A673 (cell line): ENCODE data around the gene CCNY. TPM values are rescaled to one million over a fixed set of nuclear protein-coding genes. Genes with fewer than 3 reads are reported as not detected.

Source experiments
- BruUV-seq: library from RNA; stranded (reverse); fragments of 400-500 nt; replicated peaks from 2 replicates; lab custom pipeline; 2021; lab: Mats Ljungman, UMichigan
- CTCF ChIA-PET: fragments of 300-600 bp; sonication (Branson Sonifier 250); formaldehyde crosslinking; loops from one replicate; lab custom pipeline; 2022; ENCODE audit warnings: antibody characterized with exemption; lab: Charles Lee
- POLR2A ChIA-PET: fragments of 300-600 bp; sonication (Branson Sonifier 250); formaldehyde crosslinking; loops from one replicate; lab custom pipeline; 2022; ENCODE audit warnings: antibody characterized with exemption; ENCODE audit not compliant: low non-redundant PET; lab: Charles Lee
- DNase-seq: peaks from one replicate; pipeline ENCODE4 v3.0.0-alpha.2; 2015; ENCODE audit warnings: low spot score
- H3K27ac ChIP-seq: fragments of 200-600 bp; sonication (generic); 2 replicates; pipeline ENCODE4 v1.5.1; 2016; ENCODE audit warnings: mixed run types, low read depth, mild to moderate bottlenecking, mixed read lengths, antibody characterized with exemption, low read length; ENCODE audit not compliant: poor library complexity, severe bottlenecking
- H3K27me3 ChIP-seq: fragments of 200-600 bp; sonication (generic); replicated peaks from 2 replicates; pipeline ENCODE4 v1.6.1; 2017; ENCODE audit warnings: mixed run types, low read depth, mild to moderate bottlenecking, mixed read lengths, antibody characterized with exemption, low read length; ENCODE audit not compliant: insufficient read depth, poor library complexity
- H3K36me3 ChIP-seq: fragments of 200-600 bp; sonication (generic); 2 replicates; pipeline ENCODE4 v1.6.1; 2016; ENCODE audit warnings: mixed run types, mild to moderate bottlenecking, mixed read lengths, antibody characterized with exemption, low read length; ENCODE audit not compliant: insufficient read depth, poor library complexity, severe bottlenecking
- H3K4me1 ChIP-seq: fragments of 200-600 bp; sonication (generic); 2 replicates; pipeline ENCODE4 v1.6.1; 2017; ENCODE audit warnings: mixed run types, mild to moderate bottlenecking, mixed read lengths, antibody characterized with exemption, low read length; ENCODE audit not compliant: insufficient read depth, poor library complexity, severe bottlenecking
- H3K4me3 ChIP-seq: fragments of 200-600 bp; sonication (generic); 2 replicates; pipeline ENCODE4 v1.5.1; 2016; ENCODE audit warnings: low read depth, mixed run types, mild to moderate bottlenecking, mixed read lengths, low read length; ENCODE audit not compliant: poor library complexity, severe bottlenecking
- H3K9me3 ChIP-seq: fragments of 200-600 bp; sonication (generic); 2 replicates; pipeline ENCODE4 v1.6.1; 2016; ENCODE audit warnings: mixed run types, low read depth, mild to moderate bottlenecking, mixed read lengths, antibody characterized with exemption, low read length; ENCODE audit not compliant: poor library complexity, severe bottlenecking
- CTCF ChIP-seq: fragments of 300-800, 200-600 bp; sonication (generic); conservative IDR thresholded peaks from 2 replicates; pipeline ENCODE4 v1.5.1; 2017; ENCODE audit warnings: low read depth, mild to moderate bottlenecking, antibody characterized with exemption, low read length, moderate library complexity, mixed read lengths
- EZH2 ChIP-seq: fragments of 200-600 bp; sonication (generic); IDR thresholded peaks from 2 replicates; pipeline ENCODE4 v1.6.1; 2017; ENCODE audit warnings: borderline replicate concordance, low read depth, mild to moderate bottlenecking, mixed read lengths, antibody characterized with exemption, low read length; ENCODE audit not compliant: poor library complexity, severe bottlenecking
- intact Hi-C: fragments of 100-400 bp; cut with micrococcal nuclease; formaldehyde crosslinking; loops from one replicate; pipeline ENCODE4 v1.10.0; 2022; ENCODE audit not compliant: unreplicated experiment
- total RNA-seq: library from RNA; stranded (reverse); gene quantifications from 2 replicates; pipeline ENCODE4 v1.2.3, GENCODE V29; 2021

CCNY gene
- total RNA-seq, 1 experiment from 2014 or later, result 84.8 TPM

DNA sequence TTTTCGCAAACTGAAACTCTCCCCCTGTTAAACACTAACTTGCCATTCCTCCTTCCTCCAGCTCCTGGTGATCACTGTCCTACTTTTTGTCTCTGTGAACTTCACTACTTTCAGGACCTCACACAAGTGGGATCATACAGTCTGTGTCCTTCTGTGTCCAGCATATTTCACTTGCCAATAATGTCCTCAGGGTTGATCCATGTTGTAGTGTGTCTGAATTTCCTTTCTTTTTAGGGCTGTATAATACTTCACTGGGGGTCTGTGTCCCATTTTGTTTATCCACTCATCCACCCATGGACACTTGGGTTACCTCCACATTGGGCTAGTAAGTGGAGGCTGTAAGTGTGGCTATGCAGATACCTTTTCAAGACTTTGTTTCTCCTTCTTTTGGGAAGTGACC is 226.1 kb downstream of the CCNY start:
- Histone ChIP-seq H3K36me3 (no peaks in the 10 kb centered on the region), H3K27ac (no peak overlapping the region), H3K4me1 (peaks cover 15% of the 10 kb centered on the region), H3K9me3 (no peaks in the 10 kb centered on the region), H3K27me3 (no peaks in the 10 kb centered on the region), H3K4me3 (no peak overlapping the region)
- DNase-seq, result no peak
- no TSS peak for BruUV-seq
- intact Hi-C loops, result loop anchor here (5.0 to 10.0 kb wide), 3 partner anchors 225 to 435 kb away; partner anchors contain the start of genes CCNY and CREM
- CTCF ChIA-PET, result interaction anchor here (0.5 to 1.3 kb wide), 5 partner anchors 16 to 1217 kb away, joined by 3 to 6 read pairs (median 3); no protein-coding TSS in a partner anchor
- TF ChIP-seq EZH2 (no peak), CTCF (no peak)
- POLR2A ChIA-PET, result no interaction called here

GRCh38 chr10:35563261-35563891 is 227.1 kb downstream of the CCNY start:
- H3K4me3 ChIP-seq, result no peak overlapping the region
- no peaks in the 10 kb centered on the region for H3K9me3 ChIP-seq
- no TSS peak for BruUV-seq
- H3K27me3 ChIP-seq, result no peaks in the 10 kb centered on the region
- no peak for TF ChIP-seq EZH2
- peak; percentile 100 for TF ChIP-seq CTCF
- intact Hi-C loops, result loop anchor here (5.0 to 10.0 kb wide), 3 partner anchors 226 to 436 kb away; partner anchors contain the start of genes CCNY and CREM
- CTCF ChIA-PET, result interaction anchor here (0.6 to 1.3 kb wide), 7 partner anchors 17 to 1498 kb away, joined by 3 to 6 read pairs (median 4); no protein-coding TSS in a partner anchor
- no peaks in the 10 kb centered on the region for H3K36me3 ChIP-seq
- peaks cover 15% of the 10 kb centered on the region for H3K4me1 ChIP-seq
- peak; percentile 88 for DNase-seq
- no peak overlapping the region for H3K27ac ChIP-seq
- POLR2A ChIA-PET, result no interaction called here

DNA sequence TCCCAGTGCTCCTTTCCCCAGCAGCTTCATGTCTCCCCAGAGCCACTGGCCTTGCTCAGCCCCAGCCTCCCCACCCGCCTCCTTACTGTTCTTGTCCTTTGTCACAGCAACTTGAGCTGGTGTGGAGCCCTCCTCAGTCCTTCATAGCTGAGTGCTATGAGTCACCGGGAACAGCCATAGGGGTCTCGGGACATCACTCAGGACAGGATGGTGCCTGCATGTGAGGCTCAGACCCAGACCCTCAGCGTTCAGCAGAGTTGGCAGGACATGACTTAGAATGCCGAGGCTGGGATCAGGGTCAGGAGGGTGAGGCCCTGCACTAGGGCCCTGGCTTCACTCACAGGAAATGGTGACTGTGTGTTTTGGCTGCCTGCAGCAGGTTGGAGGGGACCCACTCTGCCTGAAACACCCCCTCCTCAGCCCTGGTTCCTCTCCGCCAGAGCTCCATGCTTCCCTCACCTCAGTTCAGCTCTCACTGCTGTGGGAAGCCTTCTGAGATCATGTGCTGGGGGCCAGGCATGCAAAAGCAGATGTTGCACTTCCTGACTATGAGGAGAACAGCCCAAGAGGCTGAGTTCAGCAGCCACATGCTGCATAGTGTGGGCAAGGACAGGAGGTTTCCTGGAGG is 228.1 kb downstream of the CCNY start:
- H3K27me3 ChIP-seq, result no peaks in the 10 kb centered on the region
- intact Hi-C loops, result loop anchor here (5.0 to 10.0 kb wide), 3 partner anchors 227 to 437 kb away; partner anchors contain the start of genes CCNY and CREM
- H3K9me3 ChIP-seq, result no peaks in the 10 kb centered on the region
- H3K4me1 ChIP-seq, result peaks cover 15% of the 10 kb centered on the region
- H3K36me3 ChIP-seq, result peaks cover 7% of the 10 kb centered on the region
- H3K27ac ChIP-seq, result peak overlapping the region; percentile 57
- ChIA-PET CTCF (interaction anchor here (0.5 kb wide), 2 partner anchors 224 to 303 kb away, joined by 5 to 16 read pairs; no protein-coding TSS in a partner anchor), POLR2A (no interaction called here)
- DNase-seq, result peak; percentile 24
- TF ChIP-seq CTCF (no peak), EZH2 (no peak)
- BruUV-seq, result no TSS peak
- no peak overlapping the region for H3K4me3 ChIP-seq
